Measurements from ENCODE around the gene NUP50. TPM values are rescaled to one million over a fixed set of nuclear protein-coding genes. Genes with fewer than 3 reads are reported as not detected.
"Not testable (repeated sequence)": the region's sequence is repeated elsewhere in the genome, so short reads cannot be mapped to it uniquely, and the experiment has no call there.

The NUP50 gene
- total RNA-seq, 1 donor from 2014 or later = 168 TPM

GRCh38 chr22:45171830-45172229 is 8.1 kb downstream of the NUP50 start:
- Mint-ChIP-seq H3K27me3 (no peaks in the 10 kb centered on the region), H3K36me3 (ENCODE audit: low read depth) (peaks cover 86% of the 10 kb centered on the region), H3K27ac (peak overlapping the region; percentile 17), H3K9me3 (no peaks in the 10 kb centered on the region), H3K4me3 (peak overlapping the region; percentile 52), H3K4me1 (peaks cover 71% of the 10 kb centered on the region)
- DNase-seq = no peak
- intact Hi-C loops (cut with micrococcal nuclease) = no loop called here

GRCh38 chr22:45172881-45173585 is 9.3 kb downstream of the NUP50 start:
- Mint-ChIP-seq H3K27ac (peak overlapping the region; percentile 64), H3K4me3 (peak overlapping the region; percentile 60), H3K9me3 (no peaks in the 10 kb centered on the region), H3K27me3 (no peaks in the 10 kb centered on the region), H3K36me3 (ENCODE audit: low read depth) (peaks cover 90% of the 10 kb centered on the region), H3K4me1 (peaks cover 73% of the 10 kb centered on the region)
- intact Hi-C loops (cut with micrococcal nuclease) = no loop called here
- DNase-seq = peak; percentile 75

- H3K27me3 Mint-ChIP-seq = no peaks in the 10 kb centered on the region
- peak overlapping the region; percentile 1 for H3K4me3 Mint-ChIP-seq
These were observed 15.7 kb downstream of the NUP50 start for GRCh38 chr22:45179276-45180049.

GRCh38 chr22:45180146-45180679 is 16.5 kb downstream of the NUP50 start:
- DNase-seq = no peak
- no peaks in the 10 kb centered on the region for H3K9me3 Mint-ChIP-seq
- H3K27me3 Mint-ChIP-seq = no peaks in the 10 kb centered on the region
- H3K36me3 Mint-ChIP-seq (ENCODE audit: low read depth) = peaks cover 85% of the 10 kb centered on the region
- H3K4me3 Mint-ChIP-seq = no peak overlapping the region
- H3K27ac Mint-ChIP-seq = no peak overlapping the region
- peaks cover 40% of the 10 kb centered on the region for H3K4me1 Mint-ChIP-seq
- intact Hi-C loops (cut with micrococcal nuclease) = no loop called here

More at GRCh38 chr22:45179276-45180049, 15.7 kb downstream of the NUP50 start:
- DNase-seq = peak; percentile 76
- intact Hi-C loops (cut with micrococcal nuclease) = no loop called here
- peaks cover 48% of the 10 kb centered on the region for H3K4me1 Mint-ChIP-seq
- peak overlapping the region; percentile 56 for H3K27ac Mint-ChIP-seq
- peaks cover 85% of the 10 kb centered on the region for H3K36me3 Mint-ChIP-seq (ENCODE audit: low read depth)
- H3K9me3 Mint-ChIP-seq = no peaks in the 10 kb centered on the region

GRCh38 chr22:45181240-45181639 is 17.5 kb downstream of the NUP50 start:
- Mint-ChIP-seq H3K27ac (no peak overlapping the region), H3K36me3 (ENCODE audit: low read depth) (peaks cover 83% of the 10 kb centered on the region), H3K9me3 (no peaks in the 10 kb centered on the region), H3K4me3 (no peak overlapping the region), H3K27me3 (no peaks in the 10 kb centered on the region), H3K4me1 (peaks cover 41% of the 10 kb centered on the region)
- DNase-seq = no peak
- intact Hi-C loops (cut with micrococcal nuclease) = no loop called here

GRCh38 chr22:45181766-45182165 is 18.0 kb downstream of the NUP50 start:
- Mint-ChIP-seq H3K36me3 (ENCODE audit: low read depth) (peaks cover 80% of the 10 kb centered on the region), H3K27ac (peak overlapping the region; percentile 60), H3K9me3 (no peaks in the 10 kb centered on the region), H3K4me3 (peak overlapping the region; percentile 34), H3K4me1 (peaks cover 41% of the 10 kb centered on the region), H3K27me3 (no peaks in the 10 kb centered on the region)
- no peak for DNase-seq
- intact Hi-C loops (cut with micrococcal nuclease) = no loop called here

- no peak for DNase-seq
- Mint-ChIP-seq H3K4me3 (no peak overlapping the region), H3K4me1 (peaks cover 28% of the 10 kb centered on the region), H3K9me3 (no peaks in the 10 kb centered on the region), H3K27me3 (no peaks in the 10 kb centered on the region), H3K36me3 (ENCODE audit: low read depth) (peaks cover 74% of the 10 kb centered on the region), H3K27ac (no peak overlapping the region)
- intact Hi-C loops (cut with micrococcal nuclease) = no loop called here
These were observed 20.2 kb downstream of the NUP50 start for GRCh38 chr22:45183974-45184373.

- Mint-ChIP-seq H3K9me3 (no peaks in the 10 kb centered on the region), H3K27ac (peak overlapping the region; percentile 68), H3K27me3 (no peaks in the 10 kb centered on the region), H3K4me1 (peaks cover 15% of the 10 kb centered on the region), H3K4me3 (no peak overlapping the region), H3K36me3 (ENCODE audit: low read depth) (peaks cover 58% of the 10 kb centered on the region)
- intact Hi-C loops (cut with micrococcal nuclease) = no loop called here
- no peak for DNase-seq
These were observed 22.2 kb downstream of the NUP50 start for GRCh38 chr22:45185718-45186514.

- no peak overlapping the region for H3K4me3 Mint-ChIP-seq
- H3K27ac Mint-ChIP-seq = no peak overlapping the region
These were observed 24.2 kb downstream of the NUP50 start for GRCh38 chr22:45187891-45188290.

GRCh38 chr22:45188779-45189178 is 25.1 kb downstream of the NUP50 start:
- Mint-ChIP-seq H3K27ac (peak overlapping the region; percentile 45), H3K27me3 (no peaks in the 10 kb centered on the region), H3K36me3 (ENCODE audit: low read depth) (peaks cover 37% of the 10 kb centered on the region), H3K4me3 (no peak overlapping the region), H3K4me1 (peaks cover 9% of the 10 kb centered on the region), H3K9me3 (no peaks in the 10 kb centered on the region)
- intact Hi-C loops (cut with micrococcal nuclease) = no loop called here
- DNase-seq = no peak

More at GRCh38 chr22:45187891-45188290, 24.2 kb downstream of the NUP50 start:
- intact Hi-C loops (cut with micrococcal nuclease) = no loop called here
- no peaks in the 10 kb centered on the region for H3K27me3 Mint-ChIP-seq
- peaks cover 44% of the 10 kb centered on the region for H3K36me3 Mint-ChIP-seq (ENCODE audit: low read depth)
- DNase-seq = no peak
- H3K4me1 Mint-ChIP-seq = peaks cover 9% of the 10 kb centered on the region
- no peaks in the 10 kb centered on the region for H3K9me3 Mint-ChIP-seq

GRCh38 chr22:45190202-45190872 is 26.6 kb downstream of the NUP50 start:
- intact Hi-C loops (cut with micrococcal nuclease) = no loop called here
- no peak for DNase-seq
- H3K36me3 Mint-ChIP-seq (ENCODE audit: low read depth) = peaks cover 24% of the 10 kb centered on the region
- no peak overlapping the region for H3K27ac Mint-ChIP-seq
- no peak overlapping the region for H3K4me3 Mint-ChIP-seq
- no peaks in the 10 kb centered on the region for H3K9me3 Mint-ChIP-seq
- H3K4me1 Mint-ChIP-seq = peaks cover 6% of the 10 kb centered on the region
- no peaks in the 10 kb centered on the region for H3K27me3 Mint-ChIP-seq

GRCh38 chr22:45191746-45192145 is 28.0 kb downstream of the NUP50 start:
- H3K4me3 Mint-ChIP-seq; intact Hi-C loops (cut with micrococcal nuclease); H3K27me3 Mint-ChIP-seq; H3K9me3 Mint-ChIP-seq; H3K27ac Mint-ChIP-seq; H3K4me1 Mint-ChIP-seq; DNase-seq: not testable (repeated sequence)
- peaks cover 14% of the 10 kb centered on the region for H3K36me3 Mint-ChIP-seq (ENCODE audit: low read depth)

- H3K27me3 Mint-ChIP-seq = no peaks in the 10 kb centered on the region
- no peaks in the 10 kb centered on the region for H3K4me1 Mint-ChIP-seq
- H3K9me3 Mint-ChIP-seq = no peaks in the 10 kb centered on the region
- no peak overlapping the region for H3K4me3 Mint-ChIP-seq
- no peak overlapping the region for H3K27ac Mint-ChIP-seq
- no peak for DNase-seq
- intact Hi-C loops (cut with micrococcal nuclease) = no loop called here
- H3K36me3 Mint-ChIP-seq (ENCODE audit: low read depth) = peaks cover 6% of the 10 kb centered on the region
These were observed 29.0 kb downstream of the NUP50 start for GRCh38 chr22:45192701-45193187.
